NCI-H510A (cell line): ENCODE results near the gene MAGI1.
"Not testable (repeated sequence)": the region's sequence is repeated elsewhere in the genome, so short reads cannot be mapped to it uniquely, and the experiment has no call there.

ENCODE experiments used
- DNase-seq: peaks from one replicate; lab custom pipeline; 2025; lab: John Stamatoyannopoulos, UW

MAGI1 gene

GRCh38 chr3:65902304-65902793 is 136.4 kb downstream of the MAGI1 start:
- peak; percentile 13 for DNase-seq

GRCh38 chr3:65901226-65901625 is 137.5 kb downstream of the MAGI1 start:
- no peak for DNase-seq

GRCh38 chr3:65899226-65899625 is 139.5 kb downstream of the MAGI1 start:
- DNase-seq: no peak

GRCh38 chr3:65897766-65898165 is 141.0 kb downstream of the MAGI1 start:
- no peak for DNase-seq

- no peak for DNase-seq
Observed at GRCh38 chr3:65896321-65896720, 142.4 kb downstream of the MAGI1 start.

GRCh38 chr3:65894679-65895453 is 143.9 kb downstream of the MAGI1 start:
- DNase-seq: no peak

- DNase-seq: no peak
Observed at GRCh38 chr3:65894126-65894525, 144.6 kb downstream of the MAGI1 start.

- no peak for DNase-seq
Observed at GRCh38 chr3:65893631-65894030, 145.1 kb downstream of the MAGI1 start.

GRCh38 chr3:65891477-65891876 is 147.2 kb downstream of the MAGI1 start:
- DNase-seq: not testable (repeated sequence)

- DNase-seq: no peak
Observed at GRCh38 chr3:65890328-65890727, 148.4 kb downstream of the MAGI1 start.

- DNase-seq: no peak
Observed at GRCh38 chr3:65889707-65890099, 149.0 kb downstream of the MAGI1 start.

- DNase-seq: no peak
Observed at GRCh38 chr3:65888980-65889706, 149.6 kb downstream of the MAGI1 start.

- DNase-seq: no peak
Observed at GRCh38 chr3:65888196-65888595, 150.5 kb downstream of the MAGI1 start.

GRCh38 chr3:65886391-65886790 is 152.3 kb downstream of the MAGI1 start:
- no peak for DNase-seq

GRCh38 chr3:65884071-65884470 is 154.6 kb downstream of the MAGI1 start:
- no peak for DNase-seq

GRCh38 chr3:65883613-65884012 is 155.1 kb downstream of the MAGI1 start:
- no peak for DNase-seq

GRCh38 chr3:65880350-65880749 is 158.4 kb downstream of the MAGI1 start:
- DNase-seq: no peak

- no peak for DNase-seq
Observed at GRCh38 chr3:65879372-65879771, 159.3 kb downstream of the MAGI1 start.

- DNase-seq: peak; percentile 33
Observed at GRCh38 chr3:65878831-65879230, 159.9 kb downstream of the MAGI1 start.

GRCh38 chr3:65877160-65877559 is 161.6 kb downstream of the MAGI1 start:
- no peak for DNase-seq

GRCh38 chr3:65876028-65876420 is 162.7 kb downstream of the MAGI1 start:
- DNase-seq: no peak

- DNase-seq: no peak
Observed at GRCh38 chr3:65875393-65876027, 163.2 kb downstream of the MAGI1 start.

- no peak for DNase-seq
Observed at GRCh38 chr3:65873869-65874268, 164.8 kb downstream of the MAGI1 start.
